Measurements from ENCODE around the gene PDZK1IP1. TPM values are rescaled to one million over a fixed set of nuclear protein-coding genes. Genes with fewer than 3 reads are reported as not detected.

Gene PDZK1IP1
- total and polyA plus RNA-seq, 2 of the 13 experiments (the other 11 are each of a cell fraction or from before 2014, with no cell fraction given): 0.24 to 1.6 TPM

- TF ChIP-seq ZBTB20 (CRISPR knock-in tag; IDR thresholded peaks at IDR 0.05; ENCODE audit: borderline replicate concordance, low read depth): peak; percentile 28; the same call in 1 of the 2 replicates
- no peak for TF ChIP-seq ZNF136 (CRISPR knock-in tag; IDR thresholded peaks at IDR 0.05; ENCODE audit: low read depth)
- TF ChIP-seq ATF3 (CRISPR knock-in tag; IDR thresholded peaks at IDR 0.05): no peak; the same call in 1 of the 2 replicates
- TF ChIP-seq RFX5 (IDR thresholded peaks at IDR 0.05; ENCODE audit: low read depth, low read length): no peak
- TF ChIP-seq TAF15 (IDR thresholded peaks at IDR 0.05; ENCODE audit: low read depth, low read length, poor library complexity, severe bottlenecking): no peak
- TF ChIP-seq DBP (CRISPR knock-in tag; IDR thresholded peaks at IDR 0.05; ENCODE audit: not compliant biosample characterization): no peak
- peak; percentile 69; the same call in 1 of the 2 replicates for TF ChIP-seq ZHX2 (IDR thresholded peaks at IDR 0.05; ENCODE audit: low read depth)
- no peak for TF ChIP-seq ZHX2 (CRISPR knock-in tag; IDR thresholded peaks at IDR 0.05; ENCODE audit: borderline replicate concordance)
- TF ChIP-seq ZNF264 (CRISPR knock-in tag; IDR thresholded peaks at IDR 0.05): no peak
- no peak for TF ChIP-seq PBX3 (CRISPR knock-in tag; IDR thresholded peaks at IDR 0.05; ENCODE audit: borderline replicate concordance)
- TF ChIP-seq ELF1 (CRISPR knock-in tag; IDR thresholded peaks at IDR 0.05): peak; percentile 88
- no peak for TF ChIP-seq ESRRA (CRISPR knock-in tag; IDR thresholded peaks at IDR 0.05; ENCODE audit: low read depth)
- TF ChIP-seq MED1 (CRISPR knock-in tag; IDR thresholded peaks at IDR 0.05): peak; percentile 57; the same call in 1 of the 2 replicates
- peak; percentile 80; the same call in 1 of the 2 replicates for TF ChIP-seq ZNF331 (CRISPR knock-in tag; IDR thresholded peaks at IDR 0.05)
- TF ChIP-seq ZGPAT (CRISPR knock-in tag; IDR thresholded peaks at IDR 0.05): peak; percentile 84
- 0 out of 2 replicates have a peak, but pooled peaks have one; percentile 63 for TF ChIP-seq HINFP (CRISPR knock-in tag; IDR thresholded peaks at IDR 0.05; ENCODE audit: low read depth)
These were observed 10.5 kb downstream of the PDZK1IP1 start (continued) for GRCh38 chr1:47179017-47179987.

Data from HepG2 (cell line).